ENCODE measurements around the gene ZFPL1. TPM values are rescaled to one million over a fixed set of nuclear protein-coding genes. Genes with fewer than 3 reads are reported as not detected.

ZFPL1 gene
- total RNA-seq, 2 donors from 2014 or later: 29.9 to 41.3 TPM

DNA sequence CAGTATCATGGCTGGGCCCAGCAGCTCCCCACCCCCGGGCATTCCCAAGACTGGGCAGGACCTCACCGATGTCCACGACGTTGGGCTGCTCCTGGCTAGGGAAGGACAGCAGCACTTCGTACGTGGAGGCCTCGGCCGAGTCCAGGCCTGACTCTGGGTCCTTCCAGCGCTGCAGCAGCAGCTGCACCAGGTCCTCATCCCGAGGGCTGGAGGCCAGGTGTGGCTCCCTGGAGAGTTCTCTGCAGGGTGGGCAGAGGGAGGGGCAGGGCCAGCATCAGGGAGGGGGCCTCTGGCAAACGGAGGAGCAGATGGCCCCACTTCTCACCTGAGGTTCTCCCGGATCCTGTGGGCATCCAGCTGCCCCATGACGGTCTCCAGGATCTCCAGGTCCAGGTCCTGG is 26.0 kb upstream of the ZFPL1 start:
- no peak for ATAC-seq
- DNase-seq (ENCODE audit: low spot score in 2 of 2): no peak
- Mint-ChIP-seq H3K9me3 (no peaks in the 10 kb centered on the region), H3K36me3 (no peaks in the 10 kb centered on the region), H3K27ac (no peak overlapping the region)

GRCh38 chr11:65058419-65059054 is 25.5 kb upstream of the ZFPL1 start, which contains the start of gene NAALADL1:
NAALADL1 (minus strand) TSS chr11:65058553; CDS start chr11:65058521, 32 bp downstream.
- H3K27ac Mint-ChIP-seq: no peak within 1 kb of the TSS
- DNase-seq (ENCODE audit: low spot score in 2 of 2) (no peak), ATAC-seq (no peak)
- H3K9me3 Mint-ChIP-seq: no peaks in the 10 kb centered on the region
- H3K36me3 Mint-ChIP-seq: no peaks in the 10 kb centered on the region

DNA sequence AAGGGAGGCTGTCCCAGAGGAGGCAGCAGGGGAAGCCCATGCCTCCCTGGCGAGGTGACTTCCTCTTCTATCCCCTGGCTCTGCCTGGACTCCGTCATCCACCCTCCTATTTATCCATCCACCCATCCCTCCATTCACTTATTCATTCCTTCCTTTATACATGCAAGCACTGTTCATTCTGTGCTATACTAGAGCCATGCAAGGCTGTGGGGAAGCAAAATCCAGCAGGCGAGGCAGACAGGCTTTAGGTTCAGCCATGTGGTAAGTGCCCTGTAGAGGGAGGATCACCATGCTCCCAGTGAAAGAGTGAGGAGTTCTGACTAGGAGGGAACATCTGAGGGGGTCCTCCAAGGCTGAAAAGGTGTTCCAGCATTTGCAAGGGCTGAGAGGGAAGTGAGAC is 24.5 kb upstream of the ZFPL1 start:
- H3K27ac Mint-ChIP-seq: no peak overlapping the region
- no peaks in the 10 kb centered on the region for H3K36me3 Mint-ChIP-seq
- ATAC-seq (no peak), DNase-seq (ENCODE audit: low spot score in 2 of 2) (no peak)
- H3K9me3 Mint-ChIP-seq: no peaks in the 10 kb centered on the region

DNA sequence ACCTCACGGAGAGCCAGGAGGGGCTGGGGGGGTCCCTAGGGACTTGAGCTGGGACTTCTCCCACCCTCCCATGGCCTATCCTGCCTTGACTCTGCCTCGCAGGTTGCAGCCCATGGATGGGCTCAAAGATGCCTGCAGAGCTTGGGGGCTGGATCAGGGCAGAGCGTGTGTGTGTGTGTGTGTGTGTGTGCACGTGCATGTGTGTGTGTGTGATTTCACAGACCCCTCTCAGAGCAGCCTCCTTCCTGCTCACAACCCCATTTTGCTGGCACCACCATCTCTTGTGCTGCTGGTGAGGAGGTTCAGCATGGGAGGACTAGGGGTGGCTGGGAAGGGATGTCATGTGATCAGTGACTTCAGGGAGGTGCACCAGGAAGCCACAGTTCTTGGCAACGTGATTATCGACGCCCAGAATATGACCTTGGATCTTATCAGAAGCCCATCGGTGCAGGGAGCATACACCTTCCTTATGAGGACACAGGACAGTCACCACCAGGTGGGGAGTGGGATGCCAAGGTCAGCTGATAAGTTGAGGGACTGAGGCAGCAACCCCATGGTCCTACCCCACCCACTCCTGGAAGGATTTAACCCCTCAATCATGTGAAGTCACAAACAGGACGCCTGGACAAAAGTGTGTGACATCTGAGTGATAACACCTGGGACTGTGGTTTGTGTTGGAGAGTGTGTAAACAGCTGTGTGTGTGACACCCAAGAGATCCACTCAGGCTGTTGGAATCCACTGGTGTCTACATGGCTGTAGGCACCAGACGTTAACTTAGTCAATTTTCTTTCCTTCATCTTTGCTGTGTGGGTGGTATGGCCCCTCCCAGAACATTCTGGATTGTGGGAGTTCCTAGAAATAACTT is 23.8 kb upstream of the ZFPL1 start:
- ATAC-seq: no peak
- Mint-ChIP-seq H3K27ac (no peak overlapping the region), H3K36me3 (no peaks in the 10 kb centered on the region), H3K9me3 (no peaks in the 10 kb centered on the region)
- no peak for DNase-seq (ENCODE audit: low spot score in 2 of 2)

- ATAC-seq (peak in 1 of 2 donors; percentile 5), DNase-seq (ENCODE audit: low spot score in 2 of 2) (no peak)
- Mint-ChIP-seq H3K9me3 (no peaks in the 10 kb centered on the region), H3K27ac (no peak overlapping the region), H3K36me3 (no peaks in the 10 kb centered on the region)
Measured at GRCh38 chr11:65060913-65061408, 23.1 kb upstream of the ZFPL1 start.

DNA sequence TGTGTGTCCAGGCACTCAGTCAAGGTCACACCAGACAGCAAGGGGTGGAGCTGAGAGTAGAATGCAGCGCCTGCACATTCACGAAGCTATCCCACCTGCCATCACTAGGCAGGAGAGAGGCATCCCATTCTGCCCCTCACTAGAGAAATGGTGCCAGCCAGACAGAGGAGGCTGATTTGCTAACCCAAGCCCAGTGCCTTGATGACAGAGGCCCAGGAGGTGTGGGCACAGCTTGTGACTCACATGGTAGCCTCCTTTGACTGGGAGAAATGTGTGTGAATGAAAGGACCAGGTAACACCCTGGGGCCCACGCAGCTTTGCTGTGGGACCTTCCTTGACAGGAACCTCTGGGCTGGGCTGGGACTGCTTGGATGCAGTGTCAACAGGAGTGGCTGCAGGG is 20.5 kb upstream of the ZFPL1 start:
- no peaks in the 10 kb centered on the region for H3K36me3 Mint-ChIP-seq
- DNase-seq (ENCODE audit: low spot score in 2 of 2) (no peak), ATAC-seq (peak; percentile 24 to 26)
- H3K9me3 Mint-ChIP-seq: no peaks in the 10 kb centered on the region
- H3K27ac Mint-ChIP-seq: no peak overlapping the region

GRCh38 chr11:65064847-65065240 is 19.2 kb upstream of the ZFPL1 start:
- no peaks in the 10 kb centered on the region for H3K9me3 Mint-ChIP-seq
- H3K27ac Mint-ChIP-seq: no peak overlapping the region
- DNase-seq (ENCODE audit: low spot score in 2 of 2) (no peak), ATAC-seq (no peak)
- H3K36me3 Mint-ChIP-seq: no peaks in the 10 kb centered on the region

DNA sequence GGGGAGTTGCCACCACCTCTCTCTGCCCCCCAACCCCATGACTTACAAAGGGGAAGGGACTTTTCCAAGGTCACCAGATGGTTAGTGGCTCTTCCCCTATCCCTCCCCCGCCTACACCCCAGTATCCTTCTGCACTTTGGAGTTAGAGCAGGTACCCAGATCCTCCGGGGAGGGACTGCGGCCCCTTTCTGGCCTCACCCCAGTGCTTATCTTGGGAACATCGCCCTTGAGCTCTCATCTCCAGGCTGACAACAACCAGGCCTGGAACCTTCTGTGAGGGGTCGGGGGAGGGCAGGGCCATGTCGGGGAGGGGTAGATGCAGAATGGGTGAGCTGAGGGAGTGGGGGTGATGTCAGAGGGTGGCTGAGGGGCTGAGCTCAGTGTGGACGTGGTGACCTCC is 18.2 kb upstream of the ZFPL1 start:
- no peaks in the 10 kb centered on the region for H3K9me3 Mint-ChIP-seq
- ATAC-seq: no peak
- no peaks in the 10 kb centered on the region for H3K36me3 Mint-ChIP-seq
- DNase-seq (ENCODE audit: low spot score in 2 of 2): no peak
- H3K27ac Mint-ChIP-seq: no peak overlapping the region

DNA sequence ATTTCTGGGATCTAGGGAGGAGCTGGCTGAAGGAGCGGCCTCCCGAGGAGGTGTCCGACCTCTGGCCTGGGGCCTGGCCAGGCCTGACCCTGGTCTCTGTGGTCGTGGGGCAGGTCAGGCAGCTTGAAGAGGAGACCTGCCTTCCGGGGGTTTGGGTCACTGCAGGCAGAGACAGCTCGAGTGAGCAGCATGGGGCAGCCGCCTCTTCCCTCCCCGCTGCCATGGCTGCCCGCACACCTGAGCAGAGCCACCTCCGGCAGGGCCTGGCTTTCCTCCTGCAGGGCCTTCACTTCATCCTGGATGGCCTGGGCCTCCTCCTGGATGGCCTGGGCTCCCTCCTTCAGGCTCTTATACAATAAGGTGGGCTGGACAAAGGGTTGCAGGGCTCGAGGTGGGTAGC is 17.7 kb upstream of the ZFPL1 start:
- no peaks in the 10 kb centered on the region for H3K36me3 Mint-ChIP-seq
- DNase-seq (ENCODE audit: low spot score in 2 of 2): no peak
- H3K9me3 Mint-ChIP-seq: no peaks in the 10 kb centered on the region
- no peak overlapping the region for H3K27ac Mint-ChIP-seq
- no peak for ATAC-seq

GRCh38 chr11:65066805-65067291 is 17.2 kb upstream of the ZFPL1 start:
- no peak for ATAC-seq
- Mint-ChIP-seq H3K36me3 (no peaks in the 10 kb centered on the region), H3K27ac (no peak overlapping the region), H3K9me3 (no peaks in the 10 kb centered on the region)
- no peak for DNase-seq (ENCODE audit: low spot score in 2 of 2)

DNA sequence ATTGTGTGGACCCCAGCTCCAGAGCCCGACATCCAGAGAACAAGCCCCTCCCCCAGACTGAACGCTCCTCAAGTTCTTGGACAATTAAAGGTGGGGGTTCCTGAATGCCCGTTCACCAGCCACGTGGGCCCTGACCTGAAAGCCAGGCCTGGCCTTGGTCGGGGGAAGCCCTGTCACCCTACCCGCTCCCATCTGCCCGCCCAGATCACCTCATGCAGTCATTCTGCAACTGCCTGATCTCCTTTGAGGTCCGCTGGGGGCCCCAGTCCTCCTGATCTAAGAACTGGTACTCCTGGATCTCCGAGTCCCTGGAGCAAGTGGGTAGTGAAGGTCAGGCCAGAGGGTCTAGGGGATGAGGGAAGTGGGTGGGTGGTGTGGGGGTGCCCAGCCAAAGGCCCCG is 16.6 kb upstream of the ZFPL1 start:
- DNase-seq (ENCODE audit: low spot score in 2 of 2) (no peak), ATAC-seq (no peak)
- H3K9me3 Mint-ChIP-seq: no peaks in the 10 kb centered on the region
- no peak overlapping the region for H3K27ac Mint-ChIP-seq
- H3K36me3 Mint-ChIP-seq: no peaks in the 10 kb centered on the region

DNA sequence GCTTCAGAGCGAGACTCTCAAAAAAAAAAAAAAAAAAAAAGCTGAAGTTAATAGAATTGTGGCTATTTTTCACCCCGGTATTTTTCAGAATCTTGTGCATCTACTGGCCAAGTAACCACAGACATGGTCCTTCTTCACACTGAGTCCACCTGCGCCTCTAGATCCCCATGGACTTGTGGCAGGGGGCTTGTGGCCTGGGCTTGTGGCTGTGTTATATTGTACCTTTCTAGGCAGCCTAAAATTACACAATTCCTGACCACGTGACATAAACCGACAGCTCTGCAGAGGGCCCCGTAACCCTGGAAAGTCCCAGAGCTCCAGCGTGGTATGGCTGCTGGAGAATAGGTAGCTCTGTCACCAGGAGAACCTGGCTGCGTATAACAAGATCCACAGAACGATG is 14.8 kb upstream of the ZFPL1 start:
- ATAC-seq (no peak), DNase-seq (ENCODE audit: low spot score in 2 of 2) (no peak)
- Mint-ChIP-seq H3K9me3 (no peaks in the 10 kb centered on the region), H3K27ac (no peak overlapping the region), H3K36me3 (no peaks in the 10 kb centered on the region)

DNA sequence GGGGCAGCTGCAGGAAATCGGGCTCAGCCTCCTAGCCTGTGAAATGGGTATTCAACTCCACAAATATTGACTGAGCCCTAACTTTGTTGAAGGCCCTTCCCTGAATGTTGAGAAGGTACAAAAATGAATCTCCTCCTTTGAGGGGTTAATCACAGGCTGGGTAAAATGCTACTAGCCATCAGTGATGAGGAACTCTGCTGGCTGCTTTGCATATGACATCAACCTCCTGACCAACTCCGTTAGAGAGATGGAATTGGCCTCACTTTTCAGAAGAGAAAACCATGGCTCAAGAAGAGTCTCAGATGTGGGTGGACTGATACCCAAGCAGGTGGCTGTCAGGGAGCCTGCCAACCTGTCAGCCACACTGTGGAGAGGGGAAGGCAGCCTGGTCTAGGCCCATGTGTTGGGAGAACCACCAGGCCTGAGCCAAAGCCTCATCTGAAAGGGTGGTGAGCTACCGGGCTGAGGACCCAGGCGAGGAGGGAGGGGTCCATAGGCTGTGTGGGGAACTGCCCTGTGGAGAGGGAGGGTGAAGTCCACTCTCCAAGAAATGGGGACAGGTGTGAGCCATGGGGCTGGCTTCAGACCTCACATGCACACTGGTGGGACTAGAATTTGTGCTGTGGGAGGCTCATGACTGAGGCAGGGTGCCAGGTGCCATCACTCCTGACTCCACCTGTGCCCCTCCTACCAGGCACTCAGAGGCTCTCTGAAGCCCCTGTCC is 12.0 kb upstream of the ZFPL1 start:
- peak in 1 of 2 donors; percentile 36 for ATAC-seq
- DNase-seq (ENCODE audit: low spot score in 2 of 2): no peak
- H3K36me3 Mint-ChIP-seq: peaks cover 0 to 10% of the 10 kb centered on the region in 2 donors
- no peaks in the 10 kb centered on the region for H3K9me3 Mint-ChIP-seq
- no peak overlapping the region for H3K27ac Mint-ChIP-seq

GRCh38 chr11:65072631-65072966 is 11.4 kb upstream of the ZFPL1 start:
- Mint-ChIP-seq H3K27ac (no peak overlapping the region), H3K9me3 (no peaks in the 10 kb centered on the region), H3K36me3 (peaks cover 5 to 15% of the 10 kb centered on the region in 2 donors)
- DNase-seq (ENCODE audit: low spot score in 2 of 2) (no peak), ATAC-seq (no peak)

GRCh38 chr11:65077451-65077850 is 6.6 kb upstream of the ZFPL1 start:
- no peak overlapping the region for H3K27ac Mint-ChIP-seq
- H3K36me3 Mint-ChIP-seq: peaks cover 39 to 51% of the 10 kb centered on the region in 2 donors
- ATAC-seq (no peak), DNase-seq (ENCODE audit: low spot score in 2 of 2) (no peak)
- H3K9me3 Mint-ChIP-seq: no peaks in the 10 kb centered on the region

DNA sequence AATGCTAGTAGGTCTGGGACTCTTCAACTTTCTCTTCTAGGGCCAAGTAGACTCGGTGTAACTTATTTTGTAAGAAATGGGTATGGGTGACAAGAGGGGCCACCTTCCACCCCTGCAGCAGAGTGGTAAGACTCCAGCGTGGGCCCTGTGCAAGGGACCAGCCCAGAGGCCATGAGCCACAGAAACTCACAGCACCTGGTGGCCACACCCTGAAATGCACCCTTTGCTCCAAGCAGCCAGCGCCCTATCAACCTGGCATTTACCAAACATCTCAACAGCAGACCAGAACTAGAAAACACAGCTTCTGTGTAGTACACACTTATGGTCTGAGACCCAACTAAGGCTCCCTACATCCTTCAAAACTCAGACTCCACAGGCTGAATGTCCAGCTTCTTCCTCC is 5.9 kb upstream of the ZFPL1 start:
- Mint-ChIP-seq H3K27ac (peak overlapping the region; percentile 38 to 78), H3K9me3 (no peaks in the 10 kb centered on the region), H3K36me3 (peaks cover 46 to 58% of the 10 kb centered on the region in 2 donors)
- ATAC-seq: peak; percentile 63 to 87
- DNase-seq (ENCODE audit: low spot score in 2 of 2): peak in 1 of 2 donors; percentile 67

DNA sequence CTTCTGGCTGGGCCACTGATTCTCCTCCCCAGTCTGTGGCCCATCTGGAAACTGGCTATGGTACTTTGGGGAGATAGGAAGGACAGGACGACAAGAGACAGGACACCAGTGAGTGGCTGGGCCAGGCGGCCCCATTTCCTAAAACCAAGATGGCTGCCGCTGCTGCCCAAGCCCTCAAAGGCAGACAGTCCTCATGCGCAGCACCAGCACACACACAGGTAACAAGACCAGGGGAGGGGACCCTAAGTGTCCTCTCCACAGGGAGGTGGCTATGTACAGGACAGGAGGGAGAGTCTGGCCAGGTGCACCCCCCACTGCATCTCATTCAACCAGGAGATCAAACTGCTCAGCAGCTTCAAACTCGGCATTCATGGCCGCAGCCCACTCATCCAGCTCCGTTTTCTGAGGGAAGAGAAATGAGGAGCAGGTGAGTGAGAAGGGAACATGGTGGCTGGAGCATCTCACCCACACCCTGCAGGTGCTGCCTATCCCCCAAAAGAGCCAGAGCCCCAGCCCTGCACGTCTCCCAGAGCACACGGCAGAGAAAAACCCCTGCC is 5.2 kb upstream of the ZFPL1 start:
- H3K9me3 Mint-ChIP-seq: no peaks in the 10 kb centered on the region

More for the DNA sequence above, 5.2 kb upstream of the ZFPL1 start:
- H3K36me3 Mint-ChIP-seq: peaks cover 53 to 66% of the 10 kb centered on the region in 2 donors
- no peak for DNase-seq (ENCODE audit: low spot score in 2 of 2)
- ATAC-seq: no peak
- H3K27ac Mint-ChIP-seq: peak overlapping the region; percentile 38 to 78
